NB4 (cell line): Measurements from ENCODE around the gene ARHGAP18.

Experiments
- MAX ChIP-seq: IDR thresholded peaks from 2 replicates; pipeline ENCODE4 v1.6.1; 2011; ENCODE audit warnings: low read depth, low read length
- MYC ChIP-seq: IDR thresholded peaks from 2 replicates; pipeline ENCODE4 v1.6.1; 2011; ENCODE audit warnings: low read depth, low read length
- POLR2A ChIP-seq: IDR thresholded peaks from 2 replicates; pipeline ENCODE4 v1.6.1; 2011; ENCODE audit warnings: mild to moderate bottlenecking; ENCODE audit not compliant: insufficient read length; ENCODE audit errors: extremely low read depth
- TF ChIP-seq, protein P1 (sequence below): IDR thresholded peaks from one replicate; pipeline ENCODE4 v1.5.1; 2012; ENCODE audit warnings: low read depth, low read length

- TF ChIP-seq, protein P1, sequence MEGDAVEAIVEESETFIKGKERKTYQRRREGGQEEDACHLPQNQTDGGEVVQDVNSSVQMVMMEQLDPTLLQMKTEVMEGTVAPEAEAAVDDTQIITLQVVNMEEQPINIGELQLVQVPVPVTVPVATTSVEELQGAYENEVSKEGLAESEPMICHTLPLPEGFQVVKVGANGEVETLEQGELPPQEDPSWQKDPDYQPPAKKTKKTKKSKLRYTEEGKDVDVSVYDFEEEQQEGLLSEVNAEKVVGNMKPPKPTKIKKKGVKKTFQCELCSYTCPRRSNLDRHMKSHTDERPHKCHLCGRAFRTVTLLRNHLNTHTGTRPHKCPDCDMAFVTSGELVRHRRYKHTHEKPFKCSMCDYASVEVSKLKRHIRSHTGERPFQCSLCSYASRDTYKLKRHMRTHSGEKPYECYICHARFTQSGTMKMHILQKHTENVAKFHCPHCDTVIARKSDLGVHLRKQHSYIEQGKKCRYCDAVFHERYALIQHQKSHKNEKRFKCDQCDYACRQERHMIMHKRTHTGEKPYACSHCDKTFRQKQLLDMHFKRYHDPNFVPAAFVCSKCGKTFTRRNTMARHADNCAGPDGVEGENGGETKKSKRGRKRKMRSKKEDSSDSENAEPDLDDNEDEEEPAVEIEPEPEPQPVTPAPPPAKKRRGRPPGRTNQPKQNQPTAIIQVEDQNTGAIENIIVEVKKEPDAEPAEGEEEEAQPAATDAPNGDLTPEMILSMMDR: no peak
- TF ChIP-seq POLR2A (no peak), MYC (no peak), MAX (no peak)
Observed at GRCh38 chr6:129543981-129544380, 166.0 kb downstream of the ARHGAP18 start.
